ENCODE data around the gene WDR59.

GRCh38 chr16:75032655-75033054, 47.7 kb upstream of the WDR59 start:
- TF ChIP-seq CTCF (IDR thresholded peaks at IDR 0.05) (no peak), POLR2A (IDR thresholded peaks at IDR 0.05) (no peak), POLR2AphosphoS5 (IDR thresholded peaks at IDR 0.05) (no peak)
